Gastrocnemius medialis (tissue), 4 donors: ENCODE results near the gene RMDN2.
"Not testable (repeated sequence)": the region's sequence is repeated elsewhere in the genome, so short reads cannot be mapped to it uniquely, and the experiment has no call there.

Source experiments
- POLR2A ChIP-seq, 2 donors: fragments of 450-650 bp; IDR thresholded peaks; one replicate each; pipeline ENCODE4 v1.6.1; 2017; ENCODE audit warnings: antibody characterized with exemption in 2 of 2, mild to moderate bottlenecking in 2 of 2, moderate library complexity in 2 of 2
- TF ChIP-seq, protein P1 (sequence below), 5 experiments: fragments of 450-650 bp in 3 of 5; fragments of 200-600 bp in 2 of 5; sonication (generic) in 2 of 5; IDR thresholded peaks in 4 of 5; conservative IDR thresholded peaks in 1 of 5; 1 replicate in 4 of 5; 2 replicates in 1 of 5; pipeline ENCODE4 v1.5.1; 2016 to 2019; ENCODE audit warnings: antibody characterized with exemption in 5 of 5, mild to moderate bottlenecking in 3 of 5, moderate library complexity in 3 of 5

DNA sequence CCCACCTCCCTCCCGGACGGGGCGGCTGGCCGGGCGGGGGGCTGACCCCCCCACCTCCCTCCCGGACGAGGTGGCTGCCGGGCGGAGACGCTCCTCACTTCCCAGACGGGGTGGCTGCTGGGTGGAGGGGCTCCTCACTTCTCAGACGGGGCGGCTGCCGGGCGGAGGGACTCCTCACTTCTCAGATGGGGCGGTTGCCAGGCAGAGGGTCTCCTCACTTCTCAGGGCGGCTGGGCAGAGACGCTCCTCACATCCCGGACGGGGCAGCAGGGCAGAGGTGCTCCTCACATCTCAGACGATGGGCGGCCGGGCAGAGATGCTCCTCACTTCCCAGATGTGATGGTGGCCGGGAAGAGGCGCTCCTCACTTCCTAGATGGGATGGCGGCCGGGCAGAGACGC lies 7.8 kb downstream of the RMDN2 start:
- not testable (repeated sequence) for TF ChIP-seq POLR2A (IDR thresholded peaks at IDR 0.05)
- TF ChIP-seq, protein P1, sequence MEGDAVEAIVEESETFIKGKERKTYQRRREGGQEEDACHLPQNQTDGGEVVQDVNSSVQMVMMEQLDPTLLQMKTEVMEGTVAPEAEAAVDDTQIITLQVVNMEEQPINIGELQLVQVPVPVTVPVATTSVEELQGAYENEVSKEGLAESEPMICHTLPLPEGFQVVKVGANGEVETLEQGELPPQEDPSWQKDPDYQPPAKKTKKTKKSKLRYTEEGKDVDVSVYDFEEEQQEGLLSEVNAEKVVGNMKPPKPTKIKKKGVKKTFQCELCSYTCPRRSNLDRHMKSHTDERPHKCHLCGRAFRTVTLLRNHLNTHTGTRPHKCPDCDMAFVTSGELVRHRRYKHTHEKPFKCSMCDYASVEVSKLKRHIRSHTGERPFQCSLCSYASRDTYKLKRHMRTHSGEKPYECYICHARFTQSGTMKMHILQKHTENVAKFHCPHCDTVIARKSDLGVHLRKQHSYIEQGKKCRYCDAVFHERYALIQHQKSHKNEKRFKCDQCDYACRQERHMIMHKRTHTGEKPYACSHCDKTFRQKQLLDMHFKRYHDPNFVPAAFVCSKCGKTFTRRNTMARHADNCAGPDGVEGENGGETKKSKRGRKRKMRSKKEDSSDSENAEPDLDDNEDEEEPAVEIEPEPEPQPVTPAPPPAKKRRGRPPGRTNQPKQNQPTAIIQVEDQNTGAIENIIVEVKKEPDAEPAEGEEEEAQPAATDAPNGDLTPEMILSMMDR (IDR thresholded peaks at IDR 0.05 in 4 of 5, conservative IDR thresholded peaks at IDR 0.05 in 1 of 5) = not testable (repeated sequence)
